HG03460 (cell line): ENCODE measurements around the gene BRAF.
"Not testable (repeated sequence)": the region's sequence is repeated elsewhere in the genome, so short reads cannot be mapped to it uniquely, and the experiment has no call there.

Experiments
- ATAC-seq: cut with Tn5 transposase; IDR thresholded peaks from one replicate; pipeline ENCODE4 v1.9.1; 2021; ENCODE audit not compliant: unreplicated experiment

Gene BRAF

DNA sequence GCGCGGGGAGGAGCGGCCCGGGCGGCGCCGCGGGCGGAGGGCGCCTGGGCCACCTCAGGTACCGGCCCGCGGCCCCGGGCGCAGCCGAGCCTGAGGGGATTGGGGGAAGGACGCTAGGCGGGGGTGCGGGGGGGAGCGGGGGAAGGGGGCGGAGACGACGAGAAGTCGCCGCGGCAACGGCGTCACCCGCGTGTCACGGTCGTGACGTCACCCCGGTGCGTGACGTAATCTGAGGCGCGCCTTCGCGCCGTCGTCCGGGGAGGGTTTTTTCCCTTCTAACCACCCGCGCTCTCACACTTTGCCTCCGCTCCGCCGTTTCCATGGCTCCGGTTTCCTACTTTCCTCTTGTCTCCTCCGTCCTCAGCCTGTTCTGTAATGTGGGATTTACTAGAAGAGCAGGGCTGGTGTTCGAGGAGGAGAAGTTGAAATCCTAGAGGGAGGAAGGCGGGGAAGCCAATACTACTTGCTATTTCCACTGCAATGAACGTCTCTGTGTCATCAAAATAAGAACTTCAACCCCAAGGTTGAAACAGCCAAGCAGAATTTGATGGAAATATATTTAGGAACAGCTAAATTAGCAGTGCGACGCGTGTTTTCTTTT is at the start of gene BRAF:
Gene BRAF, minus strand, starts transcription at position 109 of the 601 bp plus-strand sequence. CDS start 226 bp downstream, outside the sequence.
- ATAC-seq: peak; percentile 39

DNA sequence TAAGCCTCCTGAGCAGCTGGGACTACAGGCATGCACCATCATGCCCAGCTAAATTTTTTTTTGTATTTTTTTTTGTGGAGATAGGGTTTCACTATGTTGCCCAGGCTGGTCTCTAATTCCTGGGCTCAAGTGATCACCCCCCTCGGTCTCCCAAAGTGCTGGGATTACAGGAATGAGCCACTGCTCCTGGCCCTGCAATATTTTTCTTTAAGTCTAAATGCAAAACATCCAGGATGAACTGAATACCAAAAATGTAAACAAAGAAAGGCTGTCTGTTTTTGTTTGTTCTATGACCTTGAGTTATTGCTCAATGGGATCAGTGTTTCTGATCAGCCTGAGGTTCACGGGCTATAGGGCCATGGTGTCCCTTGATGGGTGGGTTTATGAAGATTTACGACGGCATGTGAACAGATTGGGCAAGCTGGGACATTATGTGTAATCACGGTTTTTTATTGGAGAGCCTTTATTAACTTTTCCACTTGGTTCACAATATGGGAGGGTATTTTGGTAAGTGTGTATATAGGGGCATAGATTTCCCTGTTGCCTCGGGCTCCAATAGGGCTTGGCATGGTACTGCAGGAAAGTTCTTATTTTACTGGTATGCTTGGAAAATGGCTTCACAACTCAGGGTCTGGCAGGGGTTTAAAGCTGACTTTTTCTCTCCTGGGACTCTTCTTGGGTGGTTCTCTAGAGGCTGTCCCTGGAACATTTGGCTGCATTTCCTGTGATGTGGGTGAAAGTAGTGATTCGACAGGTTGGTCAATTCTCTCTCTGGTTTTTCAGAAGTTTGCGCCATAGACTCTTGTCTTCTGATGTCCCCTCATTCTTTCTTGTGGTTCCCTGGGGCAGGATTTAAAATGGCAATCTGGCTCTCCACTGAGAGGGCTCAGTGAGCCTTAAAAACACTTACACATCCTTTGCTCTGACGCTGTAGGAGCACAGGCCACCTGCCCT is 48.4 kb upstream of the BRAF start:
- ATAC-seq: no peak

DNA sequence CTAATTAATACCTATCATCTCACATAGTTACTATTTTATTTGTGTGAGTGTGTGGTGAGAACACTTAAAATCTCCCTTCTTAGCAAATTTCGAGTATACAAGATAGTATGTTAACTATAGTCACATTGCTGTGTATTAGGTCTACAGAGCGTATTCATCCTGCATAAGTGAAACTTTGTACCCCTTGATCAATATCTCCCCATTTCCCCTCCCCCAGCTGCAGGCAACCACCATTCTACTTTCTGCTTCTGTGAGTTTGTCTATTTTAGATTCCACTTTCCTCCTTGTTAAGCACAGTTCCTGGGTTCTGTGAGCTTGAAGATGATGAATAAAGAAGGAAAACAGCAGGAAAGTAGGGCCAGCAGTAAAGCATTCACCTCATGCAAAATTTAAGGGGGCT is 47.6 kb upstream of the BRAF start:
- no peak for ATAC-seq

DNA sequence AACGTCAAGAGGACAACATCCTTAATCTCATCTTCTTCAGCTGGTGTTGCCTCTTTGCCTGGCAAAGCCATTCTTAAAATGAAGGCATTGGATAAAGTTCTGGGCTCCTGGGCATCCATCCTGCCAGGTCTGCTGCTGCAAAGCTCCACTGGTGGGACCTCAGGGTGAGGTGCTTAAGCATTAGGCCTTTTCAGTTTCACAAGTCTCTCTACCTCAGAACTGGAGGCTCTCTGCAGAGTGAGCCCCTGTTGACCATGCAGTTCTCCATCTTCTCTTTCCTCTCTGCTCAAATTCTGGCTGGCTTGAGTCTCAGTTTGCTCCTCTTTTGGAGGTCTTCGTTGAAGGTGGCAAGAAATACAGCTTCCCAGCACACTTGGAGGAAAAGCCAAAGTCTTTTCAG is 42.7 kb upstream of the BRAF start:
- ATAC-seq: no peak

DNA sequence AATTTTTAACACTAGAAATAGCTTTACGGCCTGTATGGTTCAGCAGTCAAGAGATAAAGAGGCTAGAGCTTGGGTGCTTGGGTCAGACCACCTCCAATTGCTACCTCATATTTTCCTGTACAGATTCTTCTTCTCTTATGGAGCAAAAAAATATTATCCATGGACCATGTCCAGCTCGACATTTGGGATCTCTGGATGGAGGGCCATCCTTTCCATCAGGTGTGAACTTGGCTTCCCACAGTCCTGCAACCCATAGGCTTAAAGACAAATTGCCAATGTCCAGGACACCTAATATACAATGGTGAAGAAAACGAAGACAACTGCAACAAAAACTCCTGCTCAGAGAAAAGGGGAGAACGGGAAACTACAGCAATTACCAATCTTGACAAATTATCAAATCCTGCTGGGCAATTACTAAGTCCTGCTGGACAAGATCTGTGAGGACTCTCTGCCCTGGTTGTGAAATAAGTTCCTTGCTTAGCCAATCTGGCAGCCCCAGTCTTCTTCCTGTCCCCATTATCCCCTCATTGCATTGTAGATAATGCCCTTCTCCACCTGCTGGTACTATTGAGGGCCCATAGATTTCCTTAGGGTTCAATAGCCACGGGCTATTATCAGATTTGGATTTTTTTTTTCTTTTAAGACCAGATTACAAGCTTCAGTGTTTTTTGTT is 42.0 kb upstream of the BRAF start:
- no peak for ATAC-seq

DNA sequence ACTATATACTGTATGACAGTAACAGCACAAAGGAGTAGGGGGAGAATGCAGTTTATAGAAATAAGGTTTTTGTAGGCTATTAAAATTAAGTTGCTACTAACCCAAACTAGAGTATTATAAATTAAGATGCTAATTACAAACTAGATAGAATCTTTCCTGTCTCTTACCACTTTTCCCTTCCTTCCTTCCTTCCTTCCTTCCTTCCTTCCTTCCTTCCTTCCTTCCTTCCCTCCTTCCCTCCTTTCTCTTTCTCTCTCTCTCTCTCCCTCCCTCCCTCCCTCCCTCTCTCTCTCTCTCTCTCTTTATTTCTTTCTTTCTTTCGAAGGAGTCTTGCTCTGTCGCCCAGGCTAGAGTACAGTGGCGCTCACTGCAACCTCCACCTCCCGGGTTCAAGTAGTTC is 36.4 kb upstream of the BRAF start:
- ATAC-seq: no peak

DNA sequence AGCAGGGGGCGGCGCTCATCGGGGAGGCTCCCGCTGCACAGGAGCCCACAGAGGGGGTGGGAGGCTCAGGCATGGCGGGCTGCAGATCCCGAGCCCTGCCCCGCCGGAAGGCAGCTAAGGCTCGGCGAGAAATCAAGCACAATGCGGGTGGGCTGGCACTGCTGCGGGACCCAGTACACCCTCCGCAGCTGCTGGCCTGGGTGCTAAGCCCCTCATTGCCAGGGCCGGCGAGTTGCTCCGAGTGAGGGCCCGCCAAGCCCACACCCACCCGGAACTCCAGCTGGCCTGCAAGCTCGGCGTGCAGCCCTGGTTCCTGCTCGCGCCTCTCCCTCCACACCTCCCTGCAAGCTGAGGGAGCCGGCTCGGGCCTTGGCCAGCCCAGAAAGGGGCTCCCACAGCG is 32.3 kb upstream of the BRAF start:
- not testable (repeated sequence) for ATAC-seq

DNA sequence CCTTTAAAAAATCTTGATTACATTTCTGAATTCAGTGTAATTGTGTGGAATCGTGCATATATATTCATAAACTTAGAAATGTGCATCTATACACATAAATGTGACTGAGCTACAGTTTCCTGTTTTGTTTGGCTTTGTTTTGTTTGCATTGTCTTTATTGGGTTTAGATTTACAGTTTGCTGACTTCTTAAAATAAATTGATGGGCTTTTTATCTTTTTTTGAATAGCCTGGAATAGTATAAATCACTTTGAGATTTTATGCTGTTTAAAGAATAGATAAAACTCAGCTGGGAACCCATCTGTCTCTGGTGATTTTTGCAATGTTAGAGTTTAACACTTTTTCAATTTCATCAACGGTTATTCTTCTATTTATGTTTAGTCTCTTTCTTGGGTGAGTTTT is 21.2 kb upstream of the BRAF start:
- ATAC-seq: no peak

DNA sequence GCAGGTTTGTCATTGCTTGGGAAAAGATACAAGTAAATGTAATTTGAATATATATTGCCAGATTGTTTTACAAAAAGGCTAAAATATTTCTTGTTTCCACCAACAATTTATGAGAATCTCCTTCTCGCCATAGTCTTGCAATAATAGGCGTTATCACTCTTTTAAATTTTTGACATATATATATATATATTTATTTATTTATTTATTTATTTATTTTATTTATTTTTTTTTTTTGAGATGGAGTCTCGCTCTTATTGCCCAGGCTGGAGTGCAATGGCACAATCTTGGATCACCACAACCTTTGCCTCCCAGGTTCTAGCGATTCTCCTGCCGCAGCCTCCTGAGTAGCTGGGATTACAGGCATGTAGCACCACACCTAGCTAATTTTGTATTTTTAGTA is 17.5 kb upstream of the BRAF start:
- not testable (repeated sequence) for ATAC-seq

DNA sequence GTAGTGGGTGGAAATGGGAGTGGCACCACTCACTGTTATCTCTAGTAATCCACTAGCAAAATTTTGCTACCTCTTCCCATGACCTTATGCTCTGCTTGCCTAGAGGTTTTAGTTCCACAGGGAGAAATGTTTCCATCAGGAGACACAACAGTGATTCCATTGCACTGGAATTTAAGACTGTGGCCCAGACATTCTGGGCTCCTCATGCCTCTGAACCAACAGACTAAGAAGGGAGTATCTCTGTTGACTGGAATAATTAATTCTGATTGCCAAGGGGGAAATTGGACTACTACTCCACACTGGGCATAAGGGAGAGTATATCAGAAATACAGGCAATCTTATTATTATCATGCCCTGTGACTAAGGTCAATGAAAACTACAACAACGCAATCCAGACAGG is 16.2 kb upstream of the BRAF start:
- no peak for ATAC-seq

DNA sequence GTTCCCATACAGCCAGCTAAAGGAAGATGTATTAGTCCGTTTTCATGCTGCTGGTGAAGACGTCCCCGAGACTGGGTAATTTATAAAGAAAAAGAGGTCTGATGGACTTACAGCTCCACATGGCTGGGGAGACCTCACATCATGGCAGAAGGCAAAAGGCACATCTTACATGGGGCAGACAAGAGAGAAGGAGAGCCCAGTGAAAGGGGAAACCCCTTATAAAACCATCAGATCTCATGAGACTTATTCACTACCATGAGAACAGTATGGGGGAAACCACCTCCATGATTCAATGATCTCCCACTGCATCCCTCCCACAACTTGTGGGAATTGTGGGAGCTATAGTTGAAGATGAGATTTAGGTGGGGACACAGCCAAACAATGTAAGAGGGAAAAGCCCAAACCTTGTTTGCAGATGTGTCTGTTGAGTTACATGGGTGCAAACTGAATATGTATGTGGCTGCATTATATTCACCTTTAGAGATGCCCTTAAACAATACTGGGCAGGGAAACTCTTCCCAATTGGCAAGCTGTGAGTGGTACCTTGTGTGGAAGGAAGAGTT is 13.1 kb upstream of the BRAF start:
- ATAC-seq: no peak

DNA sequence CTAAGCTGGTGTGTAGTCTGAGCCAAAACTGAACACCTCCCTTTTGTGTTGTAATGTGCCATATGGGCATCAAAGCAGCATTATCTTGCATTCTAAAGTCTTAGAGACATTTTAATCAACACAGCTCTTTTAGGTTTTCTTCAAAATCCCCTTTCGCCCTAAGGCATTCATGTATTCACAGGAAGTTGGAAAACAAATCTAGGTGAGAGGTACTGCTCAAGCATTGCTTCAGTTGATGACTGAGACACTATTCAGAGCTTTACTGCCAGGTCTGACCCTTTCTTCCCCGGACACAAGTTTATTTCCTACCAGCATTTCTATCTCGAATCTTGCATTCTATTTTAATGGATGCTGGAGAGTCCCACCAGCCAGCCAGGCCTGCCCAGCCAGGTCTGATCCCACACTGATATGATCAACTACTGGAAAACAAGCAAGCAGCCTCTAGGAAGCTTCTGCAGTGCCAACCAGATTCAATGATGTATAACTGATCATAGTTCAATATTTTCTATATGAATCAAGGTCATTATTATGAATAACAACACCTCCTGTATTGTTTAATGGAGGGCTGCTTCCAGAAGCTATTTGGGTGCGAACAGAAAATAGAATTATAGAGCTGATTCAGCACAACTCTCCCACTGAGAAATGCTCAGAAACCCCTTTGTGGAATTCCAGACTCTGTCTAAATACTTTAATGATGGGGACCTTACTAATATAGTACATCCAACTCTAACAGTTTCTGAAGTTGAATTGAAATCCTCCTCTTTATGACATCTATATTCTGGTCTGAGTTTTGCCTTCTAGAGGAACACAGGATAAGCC is 4.0 kb upstream of the BRAF start:
- ATAC-seq: no peak

DNA sequence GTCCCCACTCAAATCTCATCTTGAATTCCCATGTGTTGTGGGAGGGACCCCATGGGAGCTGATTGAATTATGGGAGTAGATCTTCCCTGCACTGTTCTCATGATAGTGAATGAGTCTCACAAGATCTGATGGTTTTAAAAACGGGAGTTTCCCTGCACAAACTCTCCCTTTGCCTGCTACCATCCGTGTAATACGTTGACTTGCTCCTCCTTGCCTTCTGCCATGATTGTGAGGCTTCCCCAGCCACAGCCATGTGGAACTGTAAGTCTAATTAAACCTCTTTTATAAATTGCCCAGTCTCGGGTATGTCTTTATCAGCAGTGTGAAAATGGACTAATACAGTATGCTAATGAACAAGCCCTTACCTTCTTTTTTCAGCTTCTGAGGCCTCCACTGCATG is 3.2 kb upstream of the BRAF start:
- not testable (repeated sequence) for ATAC-seq

DNA sequence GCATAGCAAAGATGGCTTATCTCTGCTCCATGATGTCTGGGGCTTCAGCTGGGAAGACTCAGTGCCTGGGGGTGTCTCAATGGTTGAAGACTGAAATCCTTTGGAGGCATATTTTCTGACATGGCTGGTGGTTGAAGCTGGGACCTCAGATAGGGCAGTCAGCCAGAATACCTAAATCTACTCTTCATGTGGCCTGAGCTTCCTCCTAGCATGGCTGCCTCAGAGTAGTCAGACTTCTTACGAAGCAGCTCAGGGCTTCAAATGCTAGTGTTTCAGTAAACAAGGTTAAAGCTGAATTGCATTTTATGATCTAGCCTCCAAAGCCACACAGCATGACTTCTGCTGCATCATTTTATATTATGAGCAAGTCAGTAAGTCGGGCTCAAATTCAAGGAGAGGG is 2.6 kb upstream of the BRAF start:
- ATAC-seq: no peak

DNA sequence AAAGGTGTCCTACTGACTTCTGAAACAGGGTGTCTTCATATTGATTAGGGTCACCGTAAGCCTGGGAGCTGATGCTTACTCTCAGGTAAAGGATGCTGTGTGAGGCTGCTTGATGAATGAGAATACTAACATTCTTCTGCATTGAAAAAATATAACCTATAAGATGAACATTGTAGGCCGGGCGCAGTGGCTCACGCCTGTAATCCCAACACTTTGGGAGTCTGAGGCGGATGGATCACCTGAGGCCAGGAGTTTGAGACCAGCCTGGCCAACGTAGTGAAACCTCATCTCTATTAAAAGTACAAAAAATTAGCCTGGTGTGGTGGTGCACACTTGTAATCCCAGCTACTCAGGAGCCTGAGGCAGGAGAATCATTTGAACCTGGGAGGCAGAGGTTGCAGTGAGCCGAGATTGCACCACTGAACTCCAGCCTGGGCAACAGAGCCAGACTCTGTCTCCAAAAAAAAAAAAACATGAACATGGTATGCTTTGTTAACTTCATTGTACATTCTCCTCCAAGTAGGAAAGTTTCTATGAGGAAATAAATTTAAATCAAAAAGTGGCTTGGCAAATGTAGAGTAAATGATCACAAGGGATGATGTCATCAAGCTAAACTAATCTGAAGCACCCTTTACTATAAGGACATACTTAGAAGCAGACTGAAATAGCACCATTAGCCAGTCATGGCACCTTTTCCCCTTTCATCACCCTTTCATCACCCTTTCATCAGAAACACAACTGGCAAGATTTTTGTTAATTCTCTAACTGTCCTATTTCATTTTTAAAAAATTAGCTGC is 1.5 kb upstream of the BRAF start:
- ATAC-seq: no peak

DNA sequence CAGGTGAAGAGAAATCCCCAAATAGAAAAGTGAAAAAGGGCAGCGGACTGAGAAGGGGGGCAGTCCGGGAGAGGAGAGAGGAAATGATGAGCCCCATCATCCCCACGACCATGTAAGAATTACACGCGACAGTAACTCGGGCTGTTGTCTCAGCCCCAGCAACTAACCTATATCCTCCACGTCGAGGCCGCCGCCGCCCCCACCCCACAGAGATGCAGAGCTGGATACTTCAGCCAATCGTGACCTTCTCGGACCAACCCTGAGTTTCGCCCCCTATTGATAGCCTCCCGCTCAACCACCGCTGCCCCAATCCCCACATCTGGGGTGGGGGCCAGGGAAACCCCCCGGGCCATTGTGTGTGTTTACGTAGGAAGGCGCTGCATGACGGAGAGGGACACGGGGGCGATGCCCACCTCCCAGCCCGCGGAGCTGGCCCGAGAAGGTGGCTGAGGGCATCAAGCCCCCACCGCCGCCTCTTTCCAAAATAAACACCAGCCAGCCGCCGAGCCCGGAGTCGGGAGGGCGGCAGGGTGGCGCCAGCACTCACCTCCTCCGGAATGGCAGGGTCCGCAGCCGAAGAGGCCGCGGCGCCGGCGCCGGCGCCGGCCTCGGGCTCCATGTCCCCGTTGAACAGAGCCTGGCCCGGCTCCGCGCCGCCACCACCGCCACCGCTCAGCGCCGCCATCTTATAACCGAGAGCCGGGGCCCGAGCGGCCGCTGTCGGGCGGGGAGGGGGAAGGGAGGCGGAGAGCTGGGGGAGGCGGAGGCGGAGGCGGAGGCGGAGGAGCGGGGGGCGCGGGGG is 509 bp downstream of the BRAF start:
- ATAC-seq: peak; percentile 81

DNA sequence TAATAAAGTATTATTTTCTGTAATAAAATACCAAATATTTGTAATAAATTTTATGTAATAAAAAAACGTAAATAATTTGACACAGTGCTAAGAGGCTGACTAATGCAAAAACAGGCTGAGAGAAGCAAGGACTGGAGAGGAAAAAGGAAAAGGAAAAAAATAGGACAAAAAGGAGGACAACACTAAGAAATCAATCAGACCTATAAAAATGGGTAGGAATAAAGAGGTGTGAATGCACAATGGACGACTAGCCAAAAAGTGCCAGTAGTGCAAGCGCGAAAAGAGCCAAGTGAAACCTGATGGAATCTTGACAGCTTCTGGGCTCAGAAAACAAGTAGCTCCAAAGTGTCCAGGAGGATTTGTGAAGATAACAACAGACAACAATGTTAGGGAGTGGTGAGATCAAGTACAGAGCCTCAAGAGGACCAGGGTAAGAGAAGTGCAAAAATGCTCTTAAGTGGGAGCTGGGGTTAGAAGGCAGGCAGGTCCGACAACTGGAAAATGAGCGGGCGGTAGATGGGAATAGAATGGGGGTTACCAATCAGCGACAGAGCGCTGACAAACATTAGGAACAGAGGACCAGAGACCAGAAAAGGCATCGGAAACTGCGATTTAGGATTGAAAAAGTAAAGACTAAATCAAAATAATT is 1.2 kb downstream of the BRAF start:
- peak; percentile 8 for ATAC-seq

DNA sequence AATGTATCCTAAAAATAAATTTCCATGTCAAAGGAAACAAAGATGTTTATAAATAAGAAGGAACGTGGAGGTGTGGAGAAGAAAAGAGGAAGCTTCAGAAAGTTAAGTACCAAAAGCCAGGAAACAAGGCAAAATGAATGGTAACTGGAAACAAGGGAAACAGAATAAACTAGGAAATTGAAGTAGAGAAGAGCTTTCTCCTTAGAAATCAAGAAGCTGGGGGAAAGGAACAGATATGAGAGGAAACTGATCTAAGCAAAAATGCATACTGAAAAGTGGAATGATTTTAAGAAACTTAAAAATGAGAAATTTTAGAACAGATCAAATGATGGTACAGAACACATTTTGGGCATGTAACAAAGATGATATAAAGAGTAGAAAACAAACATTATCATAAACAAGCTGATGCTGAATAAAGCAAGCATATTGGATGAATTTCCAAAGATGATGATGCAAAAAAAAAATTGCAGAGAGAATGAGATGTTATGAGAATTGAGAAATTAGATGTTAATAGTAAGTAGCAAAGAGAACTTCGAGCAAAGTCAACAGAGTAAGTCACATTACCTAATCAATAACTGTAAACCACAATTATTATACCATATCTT is 1.9 kb downstream of the BRAF start:
- ATAC-seq: no peak
